HG03097 (cell line): ENCODE data around the gene PHIP.
A peak's percentile ranks its signal among the peaks of the same experiment; 100 is the strongest.

Experiments
- ATAC-seq: cut with Tn5 transposase; IDR thresholded peaks from one replicate; pipeline ENCODE4 v1.9.1; 2021; ENCODE audit not compliant: unreplicated experiment, low FRiP score

PHIP gene

DNA sequence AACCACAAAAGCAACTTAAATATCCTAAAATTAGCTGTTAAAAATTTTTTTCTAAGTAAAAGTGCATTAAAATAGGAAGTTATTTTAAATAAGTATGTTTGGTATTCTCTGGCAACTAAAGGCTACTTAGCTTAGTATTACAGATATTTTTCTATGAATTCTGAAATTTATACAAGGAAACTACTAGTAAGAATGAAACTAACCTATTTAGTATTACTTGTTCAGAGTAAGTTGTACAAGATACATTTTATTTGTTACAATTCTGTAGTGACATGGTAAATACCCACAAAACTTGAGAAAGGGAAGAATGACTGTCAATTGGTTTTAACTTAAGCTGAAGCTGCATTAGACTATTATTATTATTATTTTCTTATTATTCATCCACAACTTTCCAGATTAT is 6.5 kb downstream of the PHIP start:
- no peak for ATAC-seq

DNA sequence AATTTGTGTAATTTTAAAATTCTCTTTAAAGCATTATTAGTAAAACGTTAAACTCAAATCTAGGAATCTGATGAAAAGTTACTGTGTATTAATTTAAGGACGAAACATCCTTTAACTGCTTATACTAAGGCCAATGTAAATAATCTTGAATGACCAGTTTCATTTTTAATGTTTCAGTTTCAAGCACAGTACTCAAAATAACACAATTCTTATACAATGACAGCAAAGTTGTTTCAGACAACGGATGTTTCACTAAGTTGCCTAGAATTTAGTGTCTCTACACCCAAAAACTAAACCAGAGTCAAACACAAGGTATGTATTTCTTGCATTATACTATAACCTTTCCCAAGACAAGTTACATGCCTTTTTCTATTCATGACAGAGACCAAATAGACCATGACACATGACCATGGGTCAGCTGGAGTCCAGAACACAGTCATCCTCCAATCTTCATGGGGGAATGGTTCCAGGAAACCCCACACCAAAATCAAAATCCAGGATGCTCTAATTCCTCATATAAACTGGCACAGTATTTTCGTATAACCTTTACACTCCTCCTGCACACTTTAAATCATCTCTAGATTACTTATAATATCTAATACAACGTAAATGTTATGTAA is 7.7 kb downstream of the PHIP start:
- peak; percentile 71 for ATAC-seq

GRCh38 chr6:79066828-79067227 is 11.2 kb downstream of the PHIP start:
- ATAC-seq: no peak

GRCh38 chr6:79066330-79066729 is 11.7 kb downstream of the PHIP start:
- no peak for ATAC-seq

GRCh38 chr6:79065232-79065631 is 12.8 kb downstream of the PHIP start:
- no peak for ATAC-seq

DNA sequence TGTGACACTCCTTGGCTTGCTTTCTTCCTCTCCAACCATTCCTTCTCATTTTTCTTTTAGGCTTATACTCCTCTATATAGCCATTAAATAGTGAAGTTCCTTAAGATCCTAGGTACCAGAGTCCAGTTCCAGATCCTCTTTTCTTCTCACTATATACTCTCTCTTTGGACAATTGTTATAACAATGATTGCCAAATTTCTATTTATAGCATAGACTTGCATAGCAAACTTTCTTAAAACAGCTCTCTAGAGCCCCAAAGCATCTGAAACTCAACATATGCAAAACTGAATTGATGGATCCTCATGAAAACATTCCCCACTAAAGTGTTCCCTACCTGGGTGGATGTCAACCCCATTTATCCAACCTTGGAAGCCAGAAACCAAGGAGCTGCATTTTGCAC is 13.4 kb downstream of the PHIP start:
- no peak for ATAC-seq

DNA sequence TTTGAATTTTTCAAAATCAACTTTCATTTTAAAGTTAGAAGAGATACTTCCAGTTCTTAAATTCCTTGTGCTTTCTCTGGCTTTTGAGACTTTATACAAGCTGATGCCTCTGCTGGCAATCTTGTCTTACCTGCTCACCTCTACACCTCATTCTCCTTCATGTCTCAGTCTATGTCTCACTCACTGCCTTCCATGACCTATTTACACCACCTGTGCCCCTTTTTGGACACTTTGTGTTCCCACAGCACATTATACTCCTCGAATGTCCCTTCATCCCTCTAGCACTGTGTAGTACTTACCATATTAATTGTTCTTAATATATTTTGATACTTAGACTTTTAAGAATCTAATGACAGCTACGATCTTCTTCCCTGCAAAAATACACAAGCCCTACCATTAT is 15.3 kb downstream of the PHIP start:
- no peak for ATAC-seq

- no peak for ATAC-seq
These were observed 20.3 kb downstream of the PHIP start for GRCh38 chr6:79057746-79058145.

- ATAC-seq: no peak
These were observed 21.8 kb downstream of the PHIP start for GRCh38 chr6:79056226-79056625.

- no peak for ATAC-seq
These were observed 29.4 kb downstream of the PHIP start for GRCh38 chr6:79048611-79049010.

GRCh38 chr6:79047072-79047471 is 31.0 kb downstream of the PHIP start:
- ATAC-seq: no peak

- ATAC-seq: no peak
These were observed 32.1 kb downstream of the PHIP start for GRCh38 chr6:79045966-79046365.

DNA sequence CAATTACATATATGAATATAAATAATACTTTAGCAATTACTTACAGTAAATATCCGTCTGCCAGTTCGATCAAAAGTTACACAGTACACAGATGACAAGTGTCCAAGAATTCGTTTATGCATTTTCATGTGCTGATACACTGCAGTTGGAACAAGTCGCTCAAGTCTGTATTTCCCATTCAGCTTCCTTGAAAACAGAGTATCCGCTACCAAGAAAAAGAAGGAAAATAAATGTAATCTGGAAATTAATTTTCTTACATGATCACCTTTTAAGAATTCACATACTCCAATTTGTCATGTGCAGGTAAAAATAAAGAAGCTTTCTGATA is 35.3 kb downstream of the PHIP start:
- ATAC-seq: no peak

GRCh38 chr6:79042088-79042798 is 35.8 kb downstream of the PHIP start:
- peak; percentile 49 for ATAC-seq

DNA sequence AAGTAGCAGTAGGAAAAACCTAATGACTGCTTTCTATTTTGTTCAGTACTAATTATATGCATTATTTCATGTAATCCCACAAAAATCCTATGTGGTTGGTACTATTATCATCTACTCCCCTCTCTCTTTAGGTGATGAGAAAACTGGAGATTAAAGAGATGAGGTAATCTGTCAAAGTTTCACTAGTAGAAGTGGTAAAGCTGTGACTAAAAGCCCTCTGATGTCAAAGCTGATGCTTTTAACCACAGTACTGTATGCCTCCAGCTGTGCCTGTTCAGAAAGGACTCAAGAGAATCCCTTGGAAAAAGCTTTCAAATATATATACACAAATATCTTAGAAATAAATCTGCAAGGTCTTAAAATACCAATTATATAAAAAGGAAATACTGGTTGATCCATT is 38.0 kb downstream of the PHIP start:
- peak; percentile 71 for ATAC-seq

DNA sequence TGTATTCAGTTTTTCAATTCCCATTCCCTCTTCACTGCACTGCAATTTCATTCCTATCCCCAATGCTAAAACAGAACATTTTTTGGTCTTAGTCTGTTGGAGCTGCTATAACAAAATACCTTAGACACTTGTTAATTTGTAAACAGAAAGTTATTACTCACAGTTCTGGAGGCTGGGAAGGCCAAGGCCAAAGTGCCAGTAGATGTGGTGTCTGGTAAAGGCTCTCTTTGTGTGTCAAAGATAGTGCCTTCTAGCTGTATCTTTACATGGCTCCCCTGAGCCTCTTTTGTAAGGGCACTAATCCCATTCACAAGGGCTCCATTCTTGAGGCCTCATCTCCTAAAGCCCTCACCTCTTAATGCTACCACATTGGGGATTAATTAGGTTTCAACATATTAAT is 40.0 kb downstream of the PHIP start:
- ATAC-seq: no peak

GRCh38 chr6:79034865-79035264 is 43.2 kb downstream of the PHIP start:
- ATAC-seq: no peak

GRCh38 chr6:79033279-79033678 is 44.8 kb downstream of the PHIP start:
- ATAC-seq: no peak

GRCh38 chr6:79031821-79032590 is 46.0 kb downstream of the PHIP start:
- ATAC-seq: no peak

- no peak for ATAC-seq
These were observed 47.5 kb downstream of the PHIP start for GRCh38 chr6:79030511-79030910.

GRCh38 chr6:79030023-79030422 is 48.0 kb downstream of the PHIP start:
- no peak for ATAC-seq
